Measurements from ENCODE around the gene PLCH1. TPM values are rescaled to one million over a fixed set of nuclear protein-coding genes. Genes with fewer than 3 reads are reported as not detected.

PLCH1 gene
- total and polyA plus RNA-seq, 5 donors: 1.1 to 6.3 (median 3.4) TPM

- DNase-seq (no peak), ATAC-seq (no peak)
- Histone ChIP-seq H3K27me3 (ENCODE audit: control insufficient read depth, insufficient read depth) (no peaks in the 10 kb centered on the region), H3K4me3 (ENCODE audit: low read length) (no peak overlapping the region), H3K27ac (ENCODE audit: low read length) (no peak overlapping the region), H3K4me1 (ENCODE audit: control insufficient read depth, insufficient read depth, low read length) (no peaks in the 10 kb centered on the region), H3K9me3 (ENCODE audit: control insufficient read depth, low read length) (no peaks in the 10 kb centered on the region)
- WGBS: 75% methylated on average over 5 of the region's 5 CpGs
- intact Hi-C loops (cut with DNase I): no loop called here
Measured at GRCh38 chr3:155525324-155525833, 219.5 kb downstream of the PLCH1 start.

GRCh38 chr3:155520463-155520862 lies 224.4 kb downstream of the PLCH1 start:
- H3K27ac ChIP-seq (ENCODE audit: low read length): no peak overlapping the region
- H3K27me3 ChIP-seq (ENCODE audit: control insufficient read depth, insufficient read depth): no peaks in the 10 kb centered on the region
- ATAC-seq: no peak
- no peak overlapping the region for H3K4me3 ChIP-seq (ENCODE audit: low read length)
- intact Hi-C loops (cut with DNase I): no loop called here
- DNase-seq: no peak
- H3K4me1 ChIP-seq (ENCODE audit: control insufficient read depth, insufficient read depth, low read length): no peaks in the 10 kb centered on the region
- WGBS: 60% methylated on average over 2 of the region's 2 CpGs
- H3K9me3 ChIP-seq (ENCODE audit: control insufficient read depth, low read length): no peaks in the 10 kb centered on the region

- H3K4me1 ChIP-seq (ENCODE audit: control insufficient read depth, insufficient read depth, low read length): no peaks in the 10 kb centered on the region
- ATAC-seq: no peak
- intact Hi-C loops (cut with DNase I): no loop called here
- DNase-seq: no peak
- H3K9me3 ChIP-seq (ENCODE audit: control insufficient read depth, low read length): no peaks in the 10 kb centered on the region
- H3K4me3 ChIP-seq (ENCODE audit: low read length): no peak overlapping the region
- no peaks in the 10 kb centered on the region for H3K27me3 ChIP-seq (ENCODE audit: control insufficient read depth, insufficient read depth)
- H3K27ac ChIP-seq (ENCODE audit: low read length): no peak overlapping the region
- 73% methylated on average over 3 of the region's 3 CpGs for WGBS
Measured at GRCh38 chr3:155519078-155519477, 225.8 kb downstream of the PLCH1 start.

DNA sequence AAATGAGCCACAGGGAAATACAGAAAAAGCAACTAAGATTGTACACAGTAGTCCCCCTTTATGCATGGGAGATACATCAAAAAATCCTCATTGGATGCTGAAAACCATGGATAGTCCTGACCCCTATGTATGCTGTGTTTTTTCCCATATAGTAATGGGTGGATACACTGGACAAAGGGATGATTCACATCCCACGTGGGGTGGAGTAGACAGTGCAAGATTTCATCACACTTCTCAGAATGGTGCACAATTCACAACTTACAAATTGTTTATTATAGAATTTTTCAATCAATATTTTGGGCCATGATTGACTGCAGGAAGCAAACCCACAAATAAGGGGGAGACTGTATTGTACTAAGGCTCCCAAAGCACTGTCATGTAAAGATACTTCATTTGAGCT lies 227.0 kb downstream of the PLCH1 start:
- DNase-seq: no peak
- H3K4me1 ChIP-seq (ENCODE audit: control insufficient read depth, insufficient read depth, low read length): no peaks in the 10 kb centered on the region
- 79% methylated on average over 1 of the region's 1 CpG for WGBS
- ATAC-seq: no peak
- no peak overlapping the region for H3K4me3 ChIP-seq (ENCODE audit: low read length)
- no peaks in the 10 kb centered on the region for H3K27me3 ChIP-seq (ENCODE audit: control insufficient read depth, insufficient read depth)
- intact Hi-C loops (cut with DNase I): no loop called here
- H3K9me3 ChIP-seq (ENCODE audit: control insufficient read depth, low read length): no peaks in the 10 kb centered on the region
- H3K27ac ChIP-seq (ENCODE audit: low read length): no peak overlapping the region

GRCh38 chr3:155516439-155516838 lies 228.4 kb downstream of the PLCH1 start:
- ATAC-seq (no peak), DNase-seq (no peak)
- no peak overlapping the region for H3K27ac ChIP-seq (ENCODE audit: low read length)
- no peaks in the 10 kb centered on the region for H3K27me3 ChIP-seq (ENCODE audit: control insufficient read depth, insufficient read depth)
- intact Hi-C loops (cut with DNase I): no loop called here
- WGBS: 81% methylated on average over 2 of the region's 2 CpGs
- H3K4me3 ChIP-seq (ENCODE audit: low read length): no peak overlapping the region
- no peaks in the 10 kb centered on the region for H3K9me3 ChIP-seq (ENCODE audit: control insufficient read depth, low read length)
- no peaks in the 10 kb centered on the region for H3K4me1 ChIP-seq (ENCODE audit: control insufficient read depth, insufficient read depth, low read length)

DNA sequence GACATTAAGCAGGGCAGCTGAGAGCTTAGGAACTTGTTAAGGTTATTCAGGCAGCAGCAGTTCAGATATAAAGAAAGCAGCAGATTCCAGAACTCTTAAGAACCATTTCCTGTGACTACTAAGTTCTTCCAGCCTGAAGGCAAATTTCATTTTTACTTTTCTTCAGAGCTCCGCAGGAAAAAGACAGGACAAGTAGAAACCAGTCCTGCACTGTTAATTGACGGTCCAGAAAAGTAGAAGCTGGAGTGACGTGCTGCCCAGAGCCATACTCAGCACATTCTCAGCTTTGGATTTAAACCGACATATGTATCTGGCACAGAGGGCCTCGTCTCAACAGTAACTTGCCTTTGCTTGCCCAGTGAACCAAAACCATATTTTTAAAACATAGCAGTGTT lies 232.0 kb downstream of the PLCH1 start:
- Histone ChIP-seq H3K27me3 (ENCODE audit: control insufficient read depth, insufficient read depth) (no peaks in the 10 kb centered on the region), H3K9me3 (ENCODE audit: control insufficient read depth, low read length) (no peaks in the 10 kb centered on the region), H3K4me1 (ENCODE audit: control insufficient read depth, insufficient read depth, low read length) (no peaks in the 10 kb centered on the region), H3K27ac (ENCODE audit: low read length) (no peak overlapping the region), H3K4me3 (ENCODE audit: low read length) (no peak overlapping the region)
- DNase-seq (no peak), ATAC-seq (no peak)
- 77% methylated on average over 5 of the region's 5 CpGs for WGBS
- intact Hi-C loops (cut with DNase I): no loop called here

GRCh38 chr3:155512175-155512866 lies 232.6 kb downstream of the PLCH1 start:
- H3K27ac ChIP-seq (ENCODE audit: low read length): no peak overlapping the region
- H3K27me3 ChIP-seq (ENCODE audit: control insufficient read depth, insufficient read depth): no peaks in the 10 kb centered on the region
- intact Hi-C loops (cut with DNase I): no loop called here
- H3K4me1 ChIP-seq (ENCODE audit: control insufficient read depth, insufficient read depth, low read length): no peaks in the 10 kb centered on the region
- WGBS: 80% methylated on average over 8 of the region's 8 CpGs
- H3K9me3 ChIP-seq (ENCODE audit: control insufficient read depth, low read length): no peaks in the 10 kb centered on the region
- DNase-seq (no peak), ATAC-seq (no peak)
- no peak overlapping the region for H3K4me3 ChIP-seq (ENCODE audit: low read length)

DNA sequence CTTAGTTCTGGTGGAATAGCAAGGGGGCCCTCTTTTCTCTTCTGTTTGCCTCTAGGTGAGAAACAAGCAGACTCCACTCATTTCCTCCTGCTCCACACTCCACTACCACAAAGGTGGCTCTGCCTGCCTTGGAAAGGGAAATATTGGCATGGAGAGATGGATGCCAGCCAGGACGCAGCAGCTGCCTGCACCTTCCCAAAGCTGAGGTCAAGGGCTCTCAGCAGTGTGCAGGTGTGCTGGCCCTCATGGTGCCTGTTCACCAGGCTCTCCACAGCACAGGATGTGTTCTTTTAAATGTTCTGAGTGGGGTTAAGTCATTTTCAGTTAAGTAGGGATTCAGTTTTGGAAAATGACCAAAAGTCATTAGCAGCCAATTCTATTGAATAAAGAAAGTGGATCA lies 240.2 kb downstream of the PLCH1 start:
- 78% methylated on average over 1 of the region's 1 CpG for WGBS
- ATAC-seq: no peak
- DNase-seq: no peak
- H3K4me3 ChIP-seq (ENCODE audit: low read length): no peak overlapping the region
- H3K27ac ChIP-seq (ENCODE audit: low read length): no peak overlapping the region
- intact Hi-C loops (cut with DNase I): no loop called here
- H3K9me3 ChIP-seq (ENCODE audit: control insufficient read depth, low read length): no peaks in the 10 kb centered on the region
- no peaks in the 10 kb centered on the region for H3K4me1 ChIP-seq (ENCODE audit: control insufficient read depth, insufficient read depth, low read length)
- H3K27me3 ChIP-seq (ENCODE audit: control insufficient read depth, insufficient read depth): no peaks in the 10 kb centered on the region

- 84% methylated on average over 5 of the region's 5 CpGs for WGBS
- Histone ChIP-seq H3K27ac (ENCODE audit: low read length) (no peak overlapping the region), H3K4me1 (ENCODE audit: control insufficient read depth, insufficient read depth, low read length) (no peaks in the 10 kb centered on the region), H3K4me3 (ENCODE audit: low read length) (no peak overlapping the region), H3K9me3 (ENCODE audit: control insufficient read depth, low read length) (no peaks in the 10 kb centered on the region), H3K27me3 (ENCODE audit: control insufficient read depth, insufficient read depth) (no peaks in the 10 kb centered on the region)
- intact Hi-C loops (cut with DNase I): no loop called here
- ATAC-seq (no peak), DNase-seq (no peak)
Measured at GRCh38 chr3:155502630-155503029, 242.2 kb downstream of the PLCH1 start.

DNA sequence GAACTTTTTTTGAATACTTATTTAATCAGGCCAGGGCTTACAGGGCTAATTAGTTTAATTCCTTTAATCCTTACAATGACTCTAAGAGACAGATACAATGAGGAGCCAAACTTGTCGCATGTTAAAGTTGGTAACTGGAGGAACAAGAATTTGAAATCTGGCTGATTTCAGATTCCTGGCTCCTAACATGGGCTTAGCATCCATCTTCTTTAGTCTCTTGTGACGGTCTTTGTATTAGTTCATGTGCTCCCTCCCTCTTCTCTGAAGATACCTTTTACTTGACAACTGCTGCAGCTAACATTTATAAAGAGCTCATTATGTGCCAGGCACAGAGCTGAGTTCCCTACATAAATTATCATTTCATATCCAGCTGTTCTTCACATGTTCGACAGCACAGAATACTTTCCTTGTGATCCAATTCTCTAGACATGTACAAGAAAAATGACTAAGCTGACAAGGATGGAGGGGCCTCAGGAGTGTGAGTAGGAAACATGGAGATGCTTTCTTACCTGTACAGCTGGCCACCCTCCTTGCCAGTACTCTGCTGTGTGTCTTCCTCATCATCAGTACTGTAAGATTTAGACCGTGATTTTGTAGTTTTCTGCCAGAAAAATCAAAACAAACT lies 244.6 kb downstream of the PLCH1 start:
- WGBS: 60% methylated on average over 4 of the region's 4 CpGs
- Histone ChIP-seq H3K27ac (ENCODE audit: low read length) (no peak overlapping the region), H3K4me3 (ENCODE audit: low read length) (no peak overlapping the region), H3K9me3 (ENCODE audit: control insufficient read depth, low read length) (no peaks in the 10 kb centered on the region), H3K4me1 (ENCODE audit: control insufficient read depth, insufficient read depth, low read length) (no peaks in the 10 kb centered on the region), H3K27me3 (ENCODE audit: control insufficient read depth, insufficient read depth) (no peaks in the 10 kb centered on the region)
- intact Hi-C loops (cut with DNase I): no loop called here
- DNase-seq (no peak), ATAC-seq (no peak)

DNA sequence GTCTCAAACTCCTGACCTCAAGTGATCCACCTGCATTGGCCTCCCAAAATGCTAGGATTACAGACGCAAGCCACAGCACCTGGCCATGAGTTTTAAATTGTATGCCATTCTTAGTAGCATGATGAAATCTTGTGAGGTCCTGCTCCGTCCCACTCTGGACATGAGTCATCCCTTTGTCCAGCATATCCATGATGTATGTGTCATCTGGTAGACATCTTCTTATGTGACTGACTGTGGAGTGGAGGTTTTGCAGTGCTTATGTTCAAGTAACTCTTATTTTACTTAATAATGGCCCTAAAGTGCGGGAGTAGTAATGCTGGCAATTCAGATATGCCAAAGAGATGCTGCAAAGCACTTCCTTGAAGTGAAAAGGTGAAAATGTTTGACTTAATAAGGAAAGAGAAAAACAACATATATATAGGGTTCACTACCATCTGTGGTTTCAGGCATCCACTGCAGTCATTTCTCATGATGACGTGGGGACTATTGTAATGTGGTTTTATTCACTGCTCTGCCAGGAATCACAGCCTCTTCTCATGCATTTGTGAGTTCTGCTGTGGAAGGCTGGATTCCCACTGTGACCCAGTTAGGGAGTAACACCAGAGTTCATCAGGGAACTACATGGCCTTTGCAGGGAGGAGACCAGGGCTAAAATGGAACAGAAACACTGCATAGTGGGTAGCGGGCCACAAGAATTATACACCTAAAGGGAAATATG lies 246.8 kb downstream of the PLCH1 start:
- intact Hi-C loops (cut with DNase I): no loop called here
- ATAC-seq (no peak), DNase-seq (no peak)
- no peaks in the 10 kb centered on the region for H3K27me3 ChIP-seq (ENCODE audit: control insufficient read depth, insufficient read depth)
- no peak overlapping the region for H3K27ac ChIP-seq (ENCODE audit: low read length)
- H3K4me3 ChIP-seq (ENCODE audit: low read length): no peak overlapping the region
- 81% methylated on average over 5 of the region's 5 CpGs for WGBS
- H3K9me3 ChIP-seq (ENCODE audit: control insufficient read depth, low read length): no peaks in the 10 kb centered on the region
- no peaks in the 10 kb centered on the region for H3K4me1 ChIP-seq (ENCODE audit: control insufficient read depth, insufficient read depth, low read length)

Measured in right cardiac atrium (tissue), 5 donors.